GM23338 (cell line): ENCODE results near the gene POFUT2. TPM values are rescaled to one million over a fixed set of nuclear protein-coding genes. Genes with fewer than 3 reads are reported as not detected.

ENCODE experiments used
- ATAC-seq: fragments of 200-7000 bp; cut with Tn5 transposase; 3 replicates; pipeline ENCODE4 v1.9.1; 2020
- DNase-seq: peaks from one replicate; pipeline ENCODE4 v3.0.0-alpha.2; 2015; ENCODE audit warnings: low spot score
- H2AFZ ChIP-seq: fragments of 200-600 bp; sonication (generic); 2 replicates; pipeline ENCODE4 v1.8.0; 2016; ENCODE audit warnings: antibody characterized with exemption, mild to moderate bottlenecking, moderate library complexity
- H3F3A ChIP-seq: fragments of 200-600 bp; sonication (generic); replicated peaks from 2 replicates; pipeline ENCODE4 v1.8.0; 2017; ENCODE audit warnings: antibody characterized with exemption, mixed run types, low read depth
- H3K27ac ChIP-seq: fragments of 200-600 bp; sonication (generic); 2 replicates; pipeline ENCODE4 v1.6.1; 2016; ENCODE audit warnings: low read depth
- H3K27me3 ChIP-seq: fragments of 200-600 bp; sonication (generic); 2 replicates; pipeline ENCODE4 v1.8.0; 2016; ENCODE audit warnings: mild to moderate bottlenecking, mixed run types, moderate library complexity; ENCODE audit not compliant: insufficient read depth
- H3K36me3 ChIP-seq: fragments of 200-600 bp; sonication (generic); 2 replicates; pipeline ENCODE4 v1.8.0; 2016; ENCODE audit warnings: mild to moderate bottlenecking; ENCODE audit not compliant: insufficient read depth
- H3K4me1 ChIP-seq: fragments of 200-600 bp; sonication (generic); 2 replicates; pipeline ENCODE4 v1.8.0; 2016; ENCODE audit warnings: mild to moderate bottlenecking, moderate library complexity; ENCODE audit not compliant: insufficient read depth
- H3K4me2 ChIP-seq: fragments of 200-600 bp; sonication (generic); 2 replicates; pipeline ENCODE4 v1.7.1; 2017; ENCODE audit warnings: mixed run types
- H3K4me3 ChIP-seq: fragments of 200-600 bp; sonication (generic); 2 replicates; pipeline ENCODE4 v1.6.1; 2016; ENCODE audit warnings: mixed run types
- H3K79me2 ChIP-seq: fragments of 200-600 bp; sonication (generic); replicated peaks from 2 replicates; pipeline ENCODE4 v1.8.0; 2017; ENCODE audit warnings: mild to moderate bottlenecking; ENCODE audit not compliant: insufficient read depth
- H3K9me2 ChIP-seq: fragments of 200-600 bp; sonication (generic); 2 replicates; pipeline ENCODE4 v1.8.0; 2017; ENCODE audit not compliant: insufficient read depth
- H4K20me1 ChIP-seq: fragments of 200-600 bp; sonication (generic); replicated peaks from 2 replicates; pipeline ENCODE4 v1.8.0; 2017; ENCODE audit warnings: mild to moderate bottlenecking; ENCODE audit not compliant: insufficient read depth
- H3K27ac Mint-ChIP-seq: 2 replicates; pipeline ENCODE4 v1.8.0; 2020; ENCODE audit warnings: inconsistent platforms, mild to moderate bottlenecking, moderate library complexity, mixed read lengths
- H3K27me3 Mint-ChIP-seq: 3 replicates; pipeline ENCODE4 v1.8.0; 2022; ENCODE audit warnings: low read depth, mild to moderate bottlenecking, moderate library complexity, mixed read lengths, inconsistent platforms; ENCODE audit not compliant: insufficient read depth, poor library complexity
- H3K36me3 Mint-ChIP-seq: 3 replicates; pipeline ENCODE4 v1.8.0; 2021; ENCODE audit warnings: low read depth, mild to moderate bottlenecking, inconsistent platforms, moderate library complexity, mixed read lengths
- H3K4me1 Mint-ChIP-seq: 3 replicates; pipeline ENCODE4 v1.8.0; 2020; ENCODE audit warnings: mild to moderate bottlenecking, inconsistent platforms, mixed read lengths
- H3K4me3 Mint-ChIP-seq: 3 replicates; pipeline ENCODE4 v1.8.0; 2021; ENCODE audit warnings: moderate library complexity, mild to moderate bottlenecking, inconsistent platforms, mixed read lengths
- H3K9me3 Mint-ChIP-seq: 3 replicates; pipeline ENCODE4 v1.8.0; 2020; ENCODE audit warnings: moderate library complexity, mild to moderate bottlenecking, inconsistent platforms, mixed read lengths
- CREB1 ChIP-seq: fragments of 250-450 bp; sonication (Bioruptor Pico); IDR thresholded peaks from 2 replicates; pipeline ENCODE4 v1.5.0; 2020; ENCODE audit warnings: low read depth, mild to moderate bottlenecking, moderate library complexity
- ETS1 ChIP-seq: IDR thresholded peaks from 2 replicates; pipeline ENCODE4 v1.6.1; 2016; ENCODE audit warnings: antibody characterized with exemption
- EZH2 ChIP-seq: fragments of 200-600 bp; sonication (generic); IDR thresholded peaks from one replicate; pipeline ENCODE4 v1.8.0; 2017; ENCODE audit warnings: antibody characterized with exemption, mild to moderate bottlenecking, low read depth; ENCODE audit not compliant: unreplicated experiment
- JUNB ChIP-seq: IDR thresholded peaks from one replicate; pipeline ENCODE4 v1.6.1; 2016; ENCODE audit warnings: antibody characterized with exemption; ENCODE audit not compliant: unreplicated experiment
- NANOG ChIP-seq: IDR thresholded peaks from 2 replicates; pipeline ENCODE4 v1.6.1; 2016; ENCODE audit warnings: antibody characterized with exemption, borderline replicate concordance
- POLR2AphosphoS5 ChIP-seq: IDR thresholded peaks from 2 replicates; pipeline ENCODE4 v1.6.1; 2016; ENCODE audit warnings: antibody characterized with exemption, low read depth
- REST ChIP-seq: IDR thresholded peaks from one replicate; pipeline ENCODE4 v1.6.1; 2018; ENCODE audit warnings: antibody characterized with exemption; ENCODE audit not compliant: unreplicated experiment
- ZNF114 ChIP-seq: fragments of 250-450 bp; sonication (Bioruptor Pico); IDR thresholded peaks from 2 replicates; pipeline ENCODE4 v1.5.0; 2020; ENCODE audit warnings: mild to moderate bottlenecking, moderate library complexity
- ZNF331 ChIP-seq: fragments of 250-450 bp; sonication (Bioruptor Pico); IDR thresholded peaks from 2 replicates; pipeline ENCODE4 v1.5.0; 2020; ENCODE audit warnings: low read depth, mild to moderate bottlenecking, moderate library complexity
- ZNF462 ChIP-seq: fragments of 250-450 bp; sonication (Bioruptor Pico); IDR thresholded peaks from 2 replicates; pipeline ENCODE4 v1.5.0; 2020; ENCODE audit warnings: mild to moderate bottlenecking, moderate library complexity
- polyA plus RNA-seq: library from polyadenylated mRNA; unstranded; fragments of >200 nt; fragmentation: Nextera tagmentation; extraction: Ambion mirVana; gene quantifications from 2 replicates; pipeline ENCODE4 v1.2.1, GENCODE V29; 2016
- total RNA-seq: library from RNA; depleted of rRNA; stranded (reverse); fragments of >200 nt; shearing (Covaris generic); gene quantifications from 2 replicates; pipeline ENCODE4 v1.2.3, GENCODE V29; 2014

Gene POFUT2
- total and polyA plus RNA-seq, 2 experiments from 2014 or later = 12.1 to 34.5 TPM

GRCh38 chr21:45264146-45264911, 23.4 kb downstream of the POFUT2 start:
- Histone ChIP-seq H2AFZ (no peak overlapping the region), H3K4me3 (no peak overlapping the region), H3K9me2 (no peaks in the 10 kb centered on the region)

More at GRCh38 chr21:45264146-45264911, 23.4 kb downstream of the POFUT2 start:
- Histone ChIP-seq H3K79me2 (no peaks in the 10 kb centered on the region), H3K27ac (no peak overlapping the region), H3K4me1 (no peaks in the 10 kb centered on the region), H3F3A (0 out of 2 replicates have a peak, but pooled peaks cover 2% of the 10 kb centered on the region), H3K27me3 (no peaks in the 10 kb centered on the region), H3K4me2 (no peak overlapping the region), H3K36me3 (peaks cover 9% of the 10 kb centered on the region; the same call in 1 of the 2 replicates), H4K20me1 (no peaks in the 10 kb centered on the region; the same call in none of the 2 replicates)
- Mint-ChIP-seq H3K36me3 (peaks cover 51% of the 10 kb centered on the region), H3K27me3 (peaks cover 9% of the 10 kb centered on the region), H3K4me1 (no peaks in the 10 kb centered on the region; the same call in 2 of the 3 replicates), H3K4me3 (no peak overlapping the region), H3K27ac (no peak overlapping the region), H3K9me3 (0 out of 3 replicates have a peak, but pooled peaks cover 4% of the 10 kb centered on the region)
- no peak for ATAC-seq
- TF ChIP-seq REST (no peak), JUNB (no peak), ZNF331 (no peak), ZNF462 (no peak), POLR2AphosphoS5 (no peak), ZNF114 (no peak), ETS1 (no peak), EZH2 (no peak), CREB1 (CRISPR knock-in tag) (no peak), NANOG (no peak)
- DNase-seq = no peak
